ENCODE results near the gene UCK2. TPM values are rescaled to one million over a fixed set of nuclear protein-coding genes. Genes with fewer than 3 reads are reported as not detected.

UCK2 gene
- total RNA-seq, 1 experiment from 2014 or later, result 59.9 TPM

GRCh38 chr1:165858364-165858823 is 31.0 kb downstream of the UCK2 start:
- Histone ChIP-seq H3K36me3 (ENCODE audit: low read depth) (peaks cover 3% of the 10 kb centered on the region), H3K4me3 (no peak overlapping the region), H3K4me1 (replicated peaks; ENCODE audit: insufficient read depth) (peaks cover 9% of the 10 kb centered on the region), H3K9me3 (ENCODE audit: insufficient read depth, low read depth) (no peaks in the 10 kb centered on the region), H4K20me1 (ENCODE audit: insufficient read depth) (peaks cover 68% of the 10 kb centered on the region), H3K27me3 (ENCODE audit: insufficient read depth, low read depth) (no peaks in the 10 kb centered on the region), H3K27ac (no peak overlapping the region), H2AFZ (no peak overlapping the region), H3F3A (ENCODE audit: insufficient read depth, low read depth) (peaks cover 12% of the 10 kb centered on the region; the same call in 1 of the 2 replicates), H3K79me2 (ENCODE audit: low read depth) (peaks cover 96% of the 10 kb centered on the region), H3K4me2 (no peak overlapping the region), H3K9me2 (ENCODE audit: insufficient read depth) (no peaks in the 10 kb centered on the region)
- ChIA-PET CTCF (no interaction called here), POLR2A (ENCODE audit: unreplicated experiment) (no interaction called here)
- no TSS peak for BruUV-seq (replicated peaks)
- TF ChIP-seq CTCF (conservative IDR thresholded peaks at IDR 0.05), result no peak
- no peak for DNase-seq
- intact Hi-C loops (cut with micrococcal nuclease; ENCODE audit: unreplicated experiment), result no loop called here

GRCh38 chr1:165858967-165859845 is 31.8 kb downstream of the UCK2 start:
- Histone ChIP-seq H4K20me1 (ENCODE audit: insufficient read depth) (peaks cover 68% of the 10 kb centered on the region), H2AFZ (no peak overlapping the region), H3K79me2 (ENCODE audit: low read depth) (peaks cover 96% of the 10 kb centered on the region), H3K9me2 (ENCODE audit: insufficient read depth) (no peaks in the 10 kb centered on the region), H3F3A (ENCODE audit: insufficient read depth, low read depth) (0 out of 2 replicates have a peak, but pooled peaks cover 7% of the 10 kb centered on the region), H3K36me3 (ENCODE audit: low read depth) (peaks cover 6% of the 10 kb centered on the region), H3K4me1 (replicated peaks; ENCODE audit: insufficient read depth) (peaks cover 1% of the 10 kb centered on the region; the same call in 1 of the 2 replicates), H3K4me2 (no peak overlapping the region), H3K27me3 (ENCODE audit: insufficient read depth, low read depth) (no peaks in the 10 kb centered on the region), H3K4me3 (no peak overlapping the region), H3K9me3 (ENCODE audit: insufficient read depth, low read depth) (no peaks in the 10 kb centered on the region), H3K27ac (no peak overlapping the region)
- DNase-seq, result no peak
- ChIA-PET POLR2A (ENCODE audit: unreplicated experiment) (no interaction called here), CTCF (no interaction called here)
- BruUV-seq (replicated peaks), result no TSS peak
- no peak for TF ChIP-seq CTCF (conservative IDR thresholded peaks at IDR 0.05)
- TF ChIP-seq EZH2 (IDR thresholded peaks at IDR 0.05; ENCODE audit: low read depth), result no peak
- intact Hi-C loops (cut with micrococcal nuclease; ENCODE audit: unreplicated experiment), result no loop called here

- no peaks in the 10 kb centered on the region for H3K9me3 ChIP-seq (ENCODE audit: insufficient read depth, low read depth)
- BruUV-seq (replicated peaks), result no TSS peak
- DNase-seq, result no peak
- intact Hi-C loops (cut with micrococcal nuclease; ENCODE audit: unreplicated experiment), result no loop called here
- H3K4me3 ChIP-seq, result no peak overlapping the region
- H3K4me2 ChIP-seq, result no peak overlapping the region
- POLR2A ChIA-PET (ENCODE audit: unreplicated experiment), result no interaction called here
- H3K79me2 ChIP-seq (ENCODE audit: low read depth), result peaks cover 96% of the 10 kb centered on the region
- H3K27me3 ChIP-seq (ENCODE audit: insufficient read depth, low read depth), result no peaks in the 10 kb centered on the region
- no peak overlapping the region for H2AFZ ChIP-seq
- no peak overlapping the region for H3K27ac ChIP-seq
- no peaks in the 10 kb centered on the region for H3K9me2 ChIP-seq (ENCODE audit: insufficient read depth)
- TF ChIP-seq EZH2 (IDR thresholded peaks at IDR 0.05; ENCODE audit: low read depth) (no peak), CTCF (conservative IDR thresholded peaks at IDR 0.05) (no peak)
- peaks cover 63% of the 10 kb centered on the region for H4K20me1 ChIP-seq (ENCODE audit: insufficient read depth)
- H3K4me1 ChIP-seq (replicated peaks; ENCODE audit: insufficient read depth), result no peaks in the 10 kb centered on the region
- H3F3A ChIP-seq (ENCODE audit: insufficient read depth, low read depth), result 0 out of 2 replicates have a peak, but pooled peaks cover 1% of the 10 kb centered on the region
- peaks cover 6% of the 10 kb centered on the region for H3K36me3 ChIP-seq (ENCODE audit: low read depth)
- CTCF ChIA-PET, result no interaction called here
Observed at GRCh38 chr1:165860065-165860464, 32.7 kb downstream of the UCK2 start.

Measured in PC-9 (cell line).